Measurements from ENCODE around the gene NELFE. TPM values are rescaled to one million over a fixed set of nuclear protein-coding genes. Genes with fewer than 3 reads are reported as not detected.

NELFE gene
- total and polyA plus RNA-seq, 2 of the 13 experiments (the other 11 are each of a cell fraction or from before 2014, with no cell fraction given), result 51.3 to 69.8 TPM

DNA sequence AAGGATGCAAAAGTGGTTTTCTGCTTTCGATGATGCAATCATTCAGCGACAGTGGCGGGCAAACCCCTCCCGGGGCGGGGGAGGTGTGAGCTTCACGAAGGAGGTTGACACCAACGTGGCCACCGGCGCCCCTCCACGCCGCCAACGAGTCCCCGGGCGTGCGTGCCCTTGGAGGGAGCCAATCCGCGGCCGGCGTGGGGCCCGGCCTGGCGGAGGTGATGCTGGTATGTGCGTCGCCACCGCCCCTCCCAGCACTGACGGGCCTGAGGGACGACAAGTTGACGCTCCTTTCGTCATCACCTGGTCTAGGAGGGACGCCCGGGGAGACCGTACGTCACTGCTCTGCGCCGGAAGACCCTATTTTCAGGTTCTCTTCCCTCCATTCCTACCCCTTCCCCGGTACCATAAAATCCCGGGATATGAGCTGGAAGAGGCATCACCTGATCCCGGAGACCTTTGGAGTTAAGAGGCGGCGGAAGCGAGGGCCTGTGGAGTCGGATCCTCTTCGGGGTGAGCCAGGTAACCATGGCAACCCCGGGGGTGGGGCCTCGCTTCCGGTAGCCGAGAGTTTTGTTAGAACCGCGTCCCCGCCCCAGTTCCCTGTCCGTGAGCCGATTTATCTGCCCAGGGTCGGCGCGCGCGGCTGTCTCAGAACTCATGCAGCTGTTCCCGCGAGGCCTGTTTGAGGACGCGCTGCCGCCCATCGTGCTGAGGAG lies 13.4 kb upstream of the NELFE start, which contains the start of gene DXO (continued):
- TF ChIP-seq, protein P1, sequence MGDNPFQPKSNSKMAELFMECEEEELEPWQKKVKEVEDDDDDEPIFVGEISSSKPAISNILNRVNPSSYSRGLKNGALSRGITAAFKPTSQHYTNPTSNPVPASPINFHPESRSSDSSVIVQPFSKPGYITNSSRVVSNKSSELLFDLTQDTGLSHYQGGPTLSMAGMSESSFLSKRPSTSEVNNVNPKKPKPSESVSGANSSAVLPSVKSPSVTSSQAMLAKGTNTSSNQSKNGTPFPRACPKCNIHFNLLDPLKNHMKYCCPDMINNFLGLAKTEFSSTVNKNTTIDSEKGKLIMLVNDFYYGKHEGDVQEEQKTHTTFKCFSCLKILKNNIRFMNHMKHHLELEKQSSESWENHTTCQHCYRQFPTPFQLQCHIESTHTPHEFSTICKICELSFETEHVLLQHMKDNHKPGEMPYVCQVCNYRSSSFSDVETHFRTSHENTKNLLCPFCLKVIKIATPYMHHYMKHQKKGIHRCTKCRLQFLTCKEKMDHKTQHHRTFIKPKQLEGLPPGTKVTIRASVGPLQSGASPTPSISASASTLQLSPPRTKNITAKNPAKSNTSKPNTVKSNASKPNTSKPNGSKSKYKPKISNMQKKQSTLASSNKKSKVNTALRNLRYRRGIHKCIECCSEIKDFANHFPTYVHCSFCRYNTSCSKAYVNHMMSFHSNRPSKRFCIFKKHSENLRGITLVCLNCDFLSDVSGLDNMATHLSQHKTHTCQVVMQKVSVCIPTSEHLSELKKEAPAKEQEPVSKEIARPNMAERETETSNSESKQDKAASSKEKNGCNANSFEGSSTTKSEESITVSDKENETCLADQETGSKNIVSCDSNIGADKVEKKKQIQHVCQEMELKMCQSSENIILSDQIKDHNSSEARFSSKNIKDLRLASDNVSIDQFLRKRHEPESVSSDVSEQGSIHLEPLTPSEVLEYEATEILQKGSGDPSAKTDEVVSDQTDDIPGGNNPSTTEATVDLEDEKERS (CRISPR knock-in tag; IDR thresholded peaks at IDR 0.05), result peak; percentile 73; the same call in 1 of the 2 replicates
- TF ChIP-seq ELF3 (CRISPR knock-in tag; IDR thresholded peaks at IDR 0.05) (peak; percentile 47; the same call in 1 of the 2 replicates), ZNF138 (CRISPR knock-in tag; IDR thresholded peaks at IDR 0.05; ENCODE audit: low read depth) (no peak), NRL (CRISPR knock-in tag; IDR thresholded peaks at IDR 0.05; ENCODE audit: borderline replicate concordance) (peak; percentile 86), RXRA (CRISPR knock-in tag; IDR thresholded peaks at IDR 0.05) (peak; percentile 49), JARID2 (CRISPR knock-in tag; IDR thresholded peaks at IDR 0.05; ENCODE audit: insufficient replicate concordance) (peak; percentile 89), ZNF562 (CRISPR knock-in tag; IDR thresholded peaks at IDR 0.05; ENCODE audit: borderline replicate concordance) (peak; percentile 61; the same call in 1 of the 2 replicates), BHLHE40 (IDR thresholded peaks at IDR 0.05; ENCODE audit: low read length) (0 out of 2 replicates have a peak, but pooled peaks have one; percentile 24), DNMT3B (CRISPR knock-in tag; conservative IDR thresholded peaks at IDR 0.05) (no peak; the same call in 1 of the 2 replicates), GTF3A (CRISPR knock-in tag; conservative IDR thresholded peaks at IDR 0.05) (no peak), CAMTA2 (CRISPR knock-in tag; IDR thresholded peaks at IDR 0.05; ENCODE audit: borderline replicate concordance) (peak; percentile 80), MAFG (CRISPR knock-in tag; IDR thresholded peaks at IDR 0.05) (no peak), ZNF124 (CRISPR knock-in tag; IDR thresholded peaks at IDR 0.05) (peak; percentile 70; the same call in 1 of the 2 replicates)
- TF ChIP-seq, protein P2, sequence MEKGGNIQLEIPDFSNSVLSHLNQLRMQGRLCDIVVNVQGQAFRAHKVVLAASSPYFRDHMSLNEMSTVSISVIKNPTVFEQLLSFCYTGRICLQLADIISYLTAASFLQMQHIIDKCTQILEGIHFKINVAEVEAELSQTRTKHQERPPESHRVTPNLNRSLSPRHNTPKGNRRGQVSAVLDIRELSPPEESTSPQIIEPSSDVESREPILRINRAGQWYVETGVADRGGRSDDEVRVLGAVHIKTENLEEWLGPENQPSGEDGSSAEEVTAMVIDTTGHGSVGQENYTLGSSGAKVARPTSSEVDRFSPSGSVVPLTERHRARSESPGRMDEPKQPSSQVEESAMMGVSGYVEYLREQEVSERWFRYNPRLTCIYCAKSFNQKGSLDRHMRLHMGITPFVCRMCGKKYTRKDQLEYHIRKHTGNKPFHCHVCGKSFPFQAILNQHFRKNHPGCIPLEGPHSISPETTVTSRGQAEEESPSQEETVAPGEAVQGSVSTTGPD (CRISPR knock-in tag; IDR thresholded peaks at IDR 0.05), result no peak
- TF ChIP-seq, protein P3, sequence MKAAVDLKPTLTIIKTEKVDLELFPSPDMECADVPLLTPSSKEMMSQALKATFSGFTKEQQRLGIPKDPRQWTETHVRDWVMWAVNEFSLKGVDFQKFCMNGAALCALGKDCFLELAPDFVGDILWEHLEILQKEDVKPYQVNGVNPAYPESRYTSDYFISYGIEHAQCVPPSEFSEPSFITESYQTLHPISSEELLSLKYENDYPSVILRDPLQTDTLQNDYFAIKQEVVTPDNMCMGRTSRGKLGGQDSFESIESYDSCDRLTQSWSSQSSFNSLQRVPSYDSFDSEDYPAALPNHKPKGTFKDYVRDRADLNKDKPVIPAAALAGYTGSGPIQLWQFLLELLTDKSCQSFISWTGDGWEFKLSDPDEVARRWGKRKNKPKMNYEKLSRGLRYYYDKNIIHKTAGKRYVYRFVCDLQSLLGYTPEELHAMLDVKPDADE (CRISPR knock-in tag; IDR thresholded peaks at IDR 0.05), result peak; percentile 94; the same call in 1 of the 2 replicates
- TF ChIP-seq, protein P4, sequence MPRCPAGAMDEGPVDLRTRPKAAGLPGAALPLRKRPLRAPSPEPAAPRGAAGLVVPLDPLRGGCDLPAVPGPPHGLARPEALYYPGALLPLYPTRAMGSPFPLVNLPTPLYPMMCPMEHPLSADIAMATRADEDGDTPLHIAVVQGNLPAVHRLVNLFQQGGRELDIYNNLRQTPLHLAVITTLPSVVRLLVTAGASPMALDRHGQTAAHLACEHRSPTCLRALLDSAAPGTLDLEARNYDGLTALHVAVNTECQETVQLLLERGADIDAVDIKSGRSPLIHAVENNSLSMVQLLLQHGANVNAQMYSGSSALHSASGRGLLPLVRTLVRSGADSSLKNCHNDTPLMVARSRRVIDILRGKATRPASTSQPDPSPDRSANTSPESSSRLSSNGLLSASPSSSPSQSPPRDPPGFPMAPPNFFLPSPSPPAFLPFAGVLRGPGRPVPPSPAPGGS (CRISPR knock-in tag; IDR thresholded peaks at IDR 0.05), result peak; percentile 66
- TF ChIP-seq, protein P5, sequence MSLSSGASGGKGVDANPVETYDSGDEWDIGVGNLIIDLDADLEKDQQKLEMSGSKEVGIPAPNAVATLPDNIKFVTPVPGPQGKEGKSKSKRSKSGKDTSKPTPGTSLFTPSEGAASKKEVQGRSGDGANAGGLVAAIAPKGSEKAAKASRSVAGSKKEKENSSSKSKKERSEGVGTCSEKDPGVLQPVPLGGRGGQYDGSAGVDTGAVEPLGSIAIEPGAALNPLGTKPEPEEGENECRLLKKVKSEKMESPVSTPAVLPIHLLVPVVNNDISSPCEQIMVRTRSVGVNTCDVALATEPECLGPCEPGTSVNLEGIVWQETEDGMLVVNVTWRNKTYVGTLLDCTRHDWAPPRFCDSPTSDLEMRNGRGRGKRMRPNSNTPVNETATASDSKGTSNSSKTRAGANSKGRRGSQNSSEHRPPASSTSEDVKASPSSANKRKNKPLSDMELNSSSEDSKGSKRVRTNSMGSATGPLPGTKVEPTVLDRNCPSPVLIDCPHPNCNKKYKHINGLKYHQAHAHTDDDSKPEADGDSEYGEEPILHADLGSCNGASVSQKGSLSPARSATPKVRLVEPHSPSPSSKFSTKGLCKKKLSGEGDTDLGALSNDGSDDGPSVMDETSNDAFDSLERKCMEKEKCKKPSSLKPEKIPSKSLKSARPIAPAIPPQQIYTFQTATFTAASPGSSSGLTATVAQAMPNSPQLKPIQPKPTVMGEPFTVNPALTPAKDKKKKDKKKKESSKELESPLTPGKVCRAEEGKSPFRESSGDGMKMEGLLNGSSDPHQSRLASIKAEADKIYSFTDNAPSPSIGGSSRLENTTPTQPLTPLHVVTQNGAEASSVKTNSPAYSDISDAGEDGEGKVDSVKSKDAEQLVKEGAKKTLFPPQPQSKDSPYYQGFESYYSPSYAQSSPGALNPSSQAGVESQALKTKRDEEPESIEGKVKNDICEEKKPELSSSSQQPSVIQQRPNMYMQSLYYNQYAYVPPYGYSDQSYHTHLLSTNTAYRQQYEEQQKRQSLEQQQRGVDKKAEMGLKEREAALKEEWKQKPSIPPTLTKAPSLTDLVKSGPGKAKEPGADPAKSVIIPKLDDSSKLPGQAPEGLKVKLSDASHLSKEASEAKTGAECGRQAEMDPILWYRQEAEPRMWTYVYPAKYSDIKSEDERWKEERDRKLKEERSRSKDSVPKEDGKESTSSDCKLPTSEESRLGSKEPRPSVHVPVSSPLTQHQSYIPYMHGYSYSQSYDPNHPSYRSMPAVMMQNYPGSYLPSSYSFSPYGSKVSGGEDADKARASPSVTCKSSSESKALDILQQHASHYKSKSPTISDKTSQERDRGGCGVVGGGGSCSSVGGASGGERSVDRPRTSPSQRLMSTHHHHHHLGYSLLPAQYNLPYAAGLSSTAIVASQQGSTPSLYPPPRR (CRISPR knock-in tag; IDR thresholded peaks at IDR 0.05; ENCODE audit: borderline replicate concordance), result no peak
